Measurements from ENCODE around the gene C19orf73. TPM values are rescaled to one million over a fixed set of nuclear protein-coding genes. Genes with fewer than 3 reads are reported as not detected.
A peak's percentile ranks its signal among the peaks of the same experiment; 100 is the strongest.

Gene C19orf73
- polyA plus RNA-seq, 1 experiment = 0.36 TPM

- POLR2A ChIA-PET = interaction anchor here (0.6 kb wide), 1 partner anchor 10 kb away, joined by 3 read pairs; no protein-coding TSS in a partner anchor
- CTCF ChIA-PET = interaction anchor here (0.6 kb wide), 1 partner anchor 158 kb away, joined by 4 read pairs; no protein-coding TSS in a partner anchor
- DNase-seq (ENCODE audit: low read depth, low spot score) = no peak
Observed at GRCh38 chr19:49152119-49152550, 33.2 kb upstream of the C19orf73 start.

GRCh38 chr19:49151267-49152118, 32.5 kb upstream of the C19orf73 start:
- no peak for DNase-seq (ENCODE audit: low read depth, low spot score)
- CTCF ChIA-PET = interaction anchor here (0.6 to 1.2 kb wide), 2 partner anchors 48 to 157 kb away, joined by 4 to 6 read pairs; no protein-coding TSS in a partner anchor
- peak overlapping the region; percentile 93; the same call in 1 of the 2 replicates for H3K4me3 ChIP-seq (ENCODE audit: low read depth, low read length)

More at GRCh38 chr19:49152119-49152550, 33.2 kb upstream of the C19orf73 start:
- H3K9me3 ChIP-seq (ENCODE audit: control insufficient read depth, insufficient read depth, low read length) = peaks cover 9% of the 10 kb centered on the region; the same call in 1 of the 2 replicates
- H3K4me3 ChIP-seq (ENCODE audit: low read depth, low read length) = no peak overlapping the region
- no peak overlapping the region for H3K27ac ChIP-seq (ENCODE audit: low read depth, low read length)
- no peaks in the 10 kb centered on the region for H3K27me3 ChIP-seq (ENCODE audit: control insufficient read depth, insufficient read depth, low read length)
- TF ChIP-seq CTCF (IDR thresholded peaks at IDR 0.05; ENCODE audit: low read depth, low read length) = no peak

GRCh38 chr19:49150944-49151243, 32.0 kb upstream of the C19orf73 start:
- POLR2A ChIA-PET = interaction anchor here (0.5 to 1.2 kb wide), 5 partner anchors 17 to 132 kb away, joined by 3 to 6 read pairs (median 4); partner anchors contain the start of gene LIN7B
- DNase-seq (ENCODE audit: low read depth, low spot score) = no peak
- Histone ChIP-seq H3K27ac (ENCODE audit: low read depth, low read length) (no peak overlapping the region), H3K27me3 (ENCODE audit: control insufficient read depth, insufficient read depth, low read length) (no peaks in the 10 kb centered on the region), H3K9me3 (ENCODE audit: control insufficient read depth, insufficient read depth, low read length) (peaks cover 9% of the 10 kb centered on the region; the same call in 1 of the 2 replicates), H3K4me3 (ENCODE audit: low read depth, low read length) (peak overlapping the region; percentile 93)
- no peak for TF ChIP-seq CTCF (IDR thresholded peaks at IDR 0.05; ENCODE audit: low read depth, low read length)
- CTCF ChIA-PET = interaction anchor here (1.2 kb wide), 1 partner anchor 49 kb away, joined by 6 read pairs; no protein-coding TSS in a partner anchor

More at GRCh38 chr19:49151267-49152118, 32.5 kb upstream of the C19orf73 start:
- H3K9me3 ChIP-seq (ENCODE audit: control insufficient read depth, insufficient read depth, low read length) = peaks cover 9% of the 10 kb centered on the region; the same call in 1 of the 2 replicates
- no peak for TF ChIP-seq CTCF (IDR thresholded peaks at IDR 0.05; ENCODE audit: low read depth, low read length)
- POLR2A ChIA-PET = interaction anchor here (0.6 to 1.1 kb wide), 2 partner anchors 17 to 64 kb away, joined by 3 to 6 read pairs; no protein-coding TSS in a partner anchor
- H3K27ac ChIP-seq (ENCODE audit: low read depth, low read length) = no peak overlapping the region
- H3K27me3 ChIP-seq (ENCODE audit: control insufficient read depth, insufficient read depth, low read length) = no peaks in the 10 kb centered on the region

GRCh38 chr19:49150106-49150943, 31.4 kb upstream of the C19orf73 start:
- POLR2A ChIA-PET = interaction anchor here (0.5 to 1.2 kb wide), 7 partner anchors 17 to 133 kb away, joined by 3 to 6 read pairs (median 4); partner anchors contain the start of gene LIN7B
- TF ChIP-seq CTCF (IDR thresholded peaks at IDR 0.05; ENCODE audit: low read depth, low read length) = no peak
- DNase-seq (ENCODE audit: low read depth, low spot score) = no peak
- Histone ChIP-seq H3K27ac (ENCODE audit: low read depth, low read length) (peak overlapping the region; percentile 47), H3K4me3 (ENCODE audit: low read depth, low read length) (peak overlapping the region; percentile 93), H3K27me3 (ENCODE audit: control insufficient read depth, insufficient read depth, low read length) (no peaks in the 10 kb centered on the region), H3K9me3 (ENCODE audit: control insufficient read depth, insufficient read depth, low read length) (peaks cover 9% of the 10 kb centered on the region; the same call in 1 of the 2 replicates)
- CTCF ChIA-PET = interaction anchor here (1.2 kb wide), 2 partner anchors 50 to 76 kb away, joined by 3 to 6 read pairs; no protein-coding TSS in a partner anchor

All from AG04450 (cell line).